ENCODE data around the gene HSD17B11.
"Not testable (repeated sequence)": the region's sequence is repeated elsewhere in the genome, so short reads cannot be mapped to it uniquely, and the experiment has no call there.

HSD17B11 gene

DNA sequence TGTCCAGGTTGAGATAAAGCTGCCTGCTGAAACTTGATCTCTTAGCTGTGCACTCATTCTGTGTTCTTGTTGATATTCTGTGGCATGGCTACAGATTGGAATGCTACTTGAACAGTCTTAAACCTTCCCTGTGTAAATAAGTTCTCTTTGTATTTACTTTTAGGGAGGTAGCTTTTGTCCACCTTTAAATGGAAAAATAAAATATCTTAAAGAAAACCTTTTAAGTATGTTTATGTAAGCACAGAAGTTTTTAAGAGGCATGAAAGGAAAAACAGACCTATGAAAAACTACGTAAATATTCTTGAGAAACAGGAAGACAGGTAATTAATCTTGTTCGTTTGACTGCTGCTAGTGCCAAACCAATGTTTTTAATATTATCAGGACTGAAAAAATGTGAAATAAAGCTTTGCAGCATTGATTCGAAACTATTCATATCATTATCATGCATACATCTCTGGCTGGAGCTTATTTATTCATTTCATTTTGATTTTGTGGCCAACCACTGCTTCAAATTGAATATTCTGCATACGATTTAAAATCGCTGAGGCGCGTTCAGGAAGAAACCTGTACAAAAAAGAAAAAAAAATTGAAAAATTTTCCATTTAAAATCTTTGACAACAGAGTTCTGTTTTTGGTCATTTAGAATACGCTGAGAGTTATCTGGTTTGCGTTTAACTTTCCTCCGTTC, 86.1 kb downstream of the HSD17B11 start:
- DNase-seq: peak in 1 of 2 experiments; percentile 3

DNA sequence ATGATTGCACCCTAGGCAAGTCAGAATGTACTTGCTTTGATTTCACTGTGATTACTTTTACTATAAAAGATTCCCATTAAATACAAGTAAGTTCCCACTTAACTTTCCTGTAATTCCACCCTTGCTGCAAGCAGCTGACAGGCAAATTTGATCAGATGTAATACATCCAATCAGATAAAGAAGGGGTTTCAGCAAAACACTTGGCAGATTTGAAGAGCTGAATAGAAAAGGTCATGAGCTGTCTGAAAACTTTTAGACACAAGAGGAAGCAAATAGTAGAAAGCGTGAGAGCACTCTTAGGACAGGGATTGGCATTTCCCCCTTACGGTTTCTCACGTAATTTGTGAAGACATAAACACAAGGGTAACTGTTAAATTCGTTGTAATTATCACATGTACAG, 91.1 kb downstream of the HSD17B11 start:
- DNase-seq: no peak

DNA sequence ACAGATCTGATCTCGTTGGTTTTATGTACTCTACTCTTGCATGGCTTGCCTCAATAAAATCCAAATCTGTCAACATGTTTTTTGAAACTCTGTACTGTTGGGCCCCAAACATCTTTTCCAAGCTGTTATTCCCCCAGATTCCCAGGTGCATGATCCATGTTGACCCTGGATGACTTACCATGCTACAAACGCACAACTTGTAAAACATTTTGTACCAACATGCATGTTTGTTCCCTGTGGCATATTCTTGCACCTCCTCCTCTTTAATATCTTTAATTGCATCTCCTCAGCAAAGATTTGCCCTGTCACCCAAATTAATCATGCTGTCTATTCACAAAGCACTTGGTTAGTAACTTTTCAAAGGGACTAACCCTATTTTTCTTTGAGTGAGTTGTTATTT, 92.6 kb downstream of the HSD17B11 start:
- no peak for DNase-seq

DNA sequence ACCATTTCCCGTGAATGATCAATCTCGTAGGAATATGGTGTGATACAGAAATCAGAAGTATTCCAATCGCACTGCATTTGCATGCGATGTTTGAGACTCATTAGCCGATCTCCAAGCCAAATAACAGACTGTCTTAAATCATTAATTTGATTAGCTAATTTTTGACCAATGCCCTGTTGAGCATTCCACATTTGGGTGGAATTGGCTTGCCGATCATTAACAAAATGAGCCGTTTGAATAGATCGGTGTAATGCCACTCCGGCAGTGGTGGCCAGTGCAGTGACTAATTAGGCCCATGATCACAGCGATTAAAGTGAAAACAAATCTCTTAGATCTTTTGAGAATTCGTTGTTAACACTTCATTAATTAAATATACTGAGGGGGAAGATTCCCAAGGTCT, 96.1 kb downstream of the HSD17B11 start:
- not testable (repeated sequence) for DNase-seq

DNA sequence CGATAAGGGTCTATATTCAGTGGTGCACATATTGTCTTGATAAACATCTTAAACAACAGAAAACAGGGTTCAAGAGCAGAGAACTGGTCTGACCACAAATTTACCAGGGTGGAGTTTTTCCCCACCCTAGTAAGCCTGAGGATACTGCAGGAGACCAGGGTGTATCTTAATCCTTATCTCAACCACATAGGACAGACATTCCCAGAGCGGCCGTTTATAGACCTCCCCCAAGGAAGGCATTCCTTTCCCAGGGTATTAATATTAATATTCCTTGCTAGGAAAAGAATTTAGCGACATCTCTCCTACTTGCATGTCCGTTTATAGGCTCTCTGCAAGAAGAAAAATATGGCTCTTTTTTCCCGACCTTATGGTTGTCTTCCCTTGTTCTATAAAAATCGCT, 97.1 kb downstream of the HSD17B11 start:
- DNase-seq: not testable (repeated sequence)

DNA sequence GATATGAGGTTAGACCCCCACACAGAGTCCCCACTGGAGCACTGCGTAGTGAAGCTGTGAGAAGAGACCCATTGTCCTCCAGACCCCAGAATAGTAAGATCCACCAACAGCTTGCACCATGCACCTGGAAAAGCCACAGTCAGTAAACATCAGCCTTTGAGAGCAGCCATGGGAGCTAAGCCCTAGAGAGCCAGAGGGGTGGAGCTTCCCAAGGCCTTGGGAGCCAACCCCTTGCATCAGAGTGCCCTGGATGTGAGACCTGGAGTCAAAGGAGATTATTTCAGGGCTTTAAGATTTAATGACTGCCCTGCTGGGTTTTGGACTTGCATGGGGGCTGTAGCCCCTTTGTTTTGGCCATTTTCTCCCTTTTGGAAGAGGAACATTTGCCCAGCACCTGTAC, 104.0 kb downstream of the HSD17B11 start:
- DNase-seq: no peak

All from NCI-H446 (cell line).